Small intestine (tissue), 7 donors: ENCODE data around the gene PLA2G6. TPM values are rescaled to one million over a fixed set of nuclear protein-coding genes. Genes with fewer than 3 reads are reported as not detected.

Source experiments
- DNase-seq, 2 donors: peaks; one replicate each; pipeline versions ENCODE4 v3.0.0 to v3.0.0-alpha.2; 2013
- FAIRE-seq: peaks from 2 replicates; lab custom pipeline; 2012; peaks lifted over from hg19 to GRCh38; lab: Jason Lieb, UNC
- H3K27ac ChIP-seq, 3 donors: one replicate each; pipeline ENCODE4 v1.5.1; 2013; ENCODE audit warnings: low read length in 2 of 3, mild to moderate bottlenecking in 2 of 3, control low read depth in 1 of 3, inconsistent platforms in 1 of 3, low read depth in 1 of 3, moderate library complexity in 1 of 3
- H3K27me3 ChIP-seq, 3 donors: one replicate each; pipeline ENCODE4 v1.6.1; 2013; ENCODE audit warnings: low read length in 3 of 3, inconsistent platforms in 1 of 3; ENCODE audit not compliant: control insufficient read depth in 3 of 3, insufficient read depth in 3 of 3
- H3K36me3 ChIP-seq, 3 donors: one replicate each; pipeline ENCODE4 v1.6.1; 2013; ENCODE audit warnings: low read length in 3 of 3, inconsistent platforms in 1 of 3, low read depth in 1 of 3, mild to moderate bottlenecking in 1 of 3, moderate library complexity in 1 of 3; ENCODE audit not compliant: control insufficient read depth in 3 of 3, insufficient read depth in 2 of 3
- H3K4me1 ChIP-seq, 3 donors: one replicate each; pipeline ENCODE4 v1.6.1; 2013; ENCODE audit warnings: low read length in 2 of 3, inconsistent platforms in 1 of 3, low read depth in 1 of 3, mild to moderate bottlenecking in 1 of 3, moderate library complexity in 1 of 3; ENCODE audit not compliant: control insufficient read depth in 3 of 3, insufficient read depth in 2 of 3
- H3K4me3 ChIP-seq, 3 donors: one replicate each; pipeline ENCODE4 v1.5.1; 2013; ENCODE audit warnings: low read length in 3 of 3, control low read depth in 1 of 3, inconsistent platforms in 1 of 3, low read depth in 1 of 3, mild to moderate bottlenecking in 1 of 3, moderate library complexity in 1 of 3
- H3K9me3 ChIP-seq, 2 donors: one replicate each; pipeline ENCODE4 v1.6.1; 2013; ENCODE audit warnings: low read depth in 1 of 2, low read length in 1 of 2; ENCODE audit not compliant: control insufficient read depth in 2 of 2, insufficient read depth in 1 of 2
- WGBS, 3 donors: extraction: QIAGEN DNeasy Blood & Tissue Kit; methylation state at CpG; one replicate each; pipeline ENCODE4 v1.1.7; 2013; 5-methylcytosine and 5-hydroxymethylcytosine counted together
- polyA plus RNA-seq, 4 donors: library from polyadenylated mRNA; stranded (reverse) in 3 of 4; unstranded in 1 of 4; fragments of 200-250 nt in 3 of 4; fragments of 120-200 nt in 1 of 4; gene quantifications; one replicate each; pipeline versions ENCODE4 v1.2.1 to v1.2.3, GENCODE V29; 2013
- donor health status: healthy with polysubstance abuse.
- donor health status: control.
- donor health status: control.
- donor health status: Bipolar disorder and iron deficiency.
- donor health status: healthy.

The PLA2G6 gene
- polyA plus RNA-seq, 4 donors: 13.8 to 55.0 (median 24.3) TPM

- Histone ChIP-seq H3K27ac (no peak overlapping the region), H3K4me3 (no peak overlapping the region), H3K4me1 (no peaks in the 10 kb centered on the region), H3K36me3 (peaks cover 5 to 84% (median 6%) of the 10 kb centered on the region in 3 donors), H3K9me3 (no peaks in the 10 kb centered on the region), H3K27me3 (no peaks in the 10 kb centered on the region)
- DNase-seq (peak in 1 of 2 donors; percentile 59), FAIRE-seq (no peak)
- 90 to 93% (median 92%) methylated on average over 45 to 47 of the region's 47 CpGs for WGBS, 3 donors
Measured at GRCh38 chr22:38074181-38075104, 107.2 kb downstream of the PLA2G6 start.

- Histone ChIP-seq H3K4me3 (no peak overlapping the region), H3K4me1 (peaks cover 0 to 8% (median 0%) of the 10 kb centered on the region in 3 donors), H3K27ac (no peak overlapping the region), H3K36me3 (peaks cover 5 to 88% (median 6%) of the 10 kb centered on the region in 3 donors), H3K9me3 (no peaks in the 10 kb centered on the region), H3K27me3 (no peaks in the 10 kb centered on the region)
- 91 to 95% (median 93%) methylated on average over 28 of the region's 28 CpGs for WGBS, 3 donors
- FAIRE-seq: no peak
- no peak for DNase-seq
Measured at GRCh38 chr22:38073150-38074130, 108.2 kb downstream of the PLA2G6 start.

GRCh38 chr22:38072322-38073149 is 109.1 kb downstream of the PLA2G6 start:
- WGBS, 3 donors: 94 to 95% (median 95%) methylated on average over 25 of the region's 25 CpGs
- Histone ChIP-seq H3K27ac (no peak overlapping the region), H3K36me3 (peaks cover 5 to 90% (median 6%) of the 10 kb centered on the region in 3 donors), H3K9me3 (no peaks in the 10 kb centered on the region), H3K27me3 (no peaks in the 10 kb centered on the region), H3K4me3 (no peak overlapping the region), H3K4me1 (peaks cover 0 to 17% (median 0%) of the 10 kb centered on the region in 3 donors)
- FAIRE-seq: no peak
- DNase-seq: no peak

GRCh38 chr22:38071421-38072321 is 110.0 kb downstream of the PLA2G6 start:
- DNase-seq (no peak), FAIRE-seq (no peak)
- Histone ChIP-seq H3K4me3 (no peak overlapping the region), H3K27ac (no peak overlapping the region), H3K9me3 (no peaks in the 10 kb centered on the region), H3K36me3 (peaks cover 5 to 93% (median 8%) of the 10 kb centered on the region in 3 donors), H3K27me3 (no peaks in the 10 kb centered on the region), H3K4me1 (peaks cover 0 to 23% (median 0%) of the 10 kb centered on the region in 3 donors)
- 89 to 93% (median 90%) methylated on average over 22 of the region's 22 CpGs for WGBS, 3 donors

GRCh38 chr22:38070250-38070921 is 111.2 kb downstream of the PLA2G6 start:
- Histone ChIP-seq H3K27ac (peak overlapping the region in 2 of 3 donors; percentile 33 to 46), H3K36me3 (peaks cover 10 to 96% (median 12%) of the 10 kb centered on the region in 3 donors), H3K4me1 (peaks cover 0 to 23% (median 0%) of the 10 kb centered on the region in 3 donors), H3K27me3 (no peaks in the 10 kb centered on the region), H3K9me3 (no peaks in the 10 kb centered on the region), H3K4me3 (no peak overlapping the region)
- 86 to 96% (median 95%) methylated on average over 11 of the region's 11 CpGs for WGBS, 3 donors
- no peak for FAIRE-seq
- no peak for DNase-seq

- H3K4me1 ChIP-seq: peaks cover 0 to 23% (median 0%) of the 10 kb centered on the region in 3 donors
- peaks cover 12 to 96% (median 15%) of the 10 kb centered on the region in 3 donors for H3K36me3 ChIP-seq
- no peaks in the 10 kb centered on the region for H3K27me3 ChIP-seq
- DNase-seq (no peak), FAIRE-seq (no peak)
- WGBS, 3 donors: 77 to 92% (median 88%) methylated on average over 21 of the region's 21 CpGs
- no peaks in the 10 kb centered on the region for H3K9me3 ChIP-seq
- no peak overlapping the region for H3K4me3 ChIP-seq
- peak overlapping the region in 2 of 3 donors; percentile 33 to 46 for H3K27ac ChIP-seq
Measured at GRCh38 chr22:38069372-38070249, 112.0 kb downstream of the PLA2G6 start.
